Endometrial microvascular endothelial cells (primary cell): ENCODE measurements around the gene SAPCD2. TPM values are rescaled to one million over a fixed set of nuclear protein-coding genes. Genes with fewer than 3 reads are reported as not detected.

ENCODE experiments used
- in situ Hi-C: cut with HindIII; loops from 2 replicates; pipeline ENCODE4 v1.10.0; 2017; ENCODE audit warnings: low sequenced_read_pairs, low pct_unique_long_range_greater_than_20kb; ENCODE audit errors: inconsistent ontology term
- total RNA-seq: library from RNA; depleted of rRNA; stranded (reverse); fragments of >200 nt; gene quantifications from one replicate; pipeline ENCODE4 v1.2.3, GENCODE V29; 2015; ENCODE audit errors: inconsistent ontology term

SAPCD2 gene
- total RNA-seq, 1 donor from 2014 or later = 38.5 TPM

DNA sequence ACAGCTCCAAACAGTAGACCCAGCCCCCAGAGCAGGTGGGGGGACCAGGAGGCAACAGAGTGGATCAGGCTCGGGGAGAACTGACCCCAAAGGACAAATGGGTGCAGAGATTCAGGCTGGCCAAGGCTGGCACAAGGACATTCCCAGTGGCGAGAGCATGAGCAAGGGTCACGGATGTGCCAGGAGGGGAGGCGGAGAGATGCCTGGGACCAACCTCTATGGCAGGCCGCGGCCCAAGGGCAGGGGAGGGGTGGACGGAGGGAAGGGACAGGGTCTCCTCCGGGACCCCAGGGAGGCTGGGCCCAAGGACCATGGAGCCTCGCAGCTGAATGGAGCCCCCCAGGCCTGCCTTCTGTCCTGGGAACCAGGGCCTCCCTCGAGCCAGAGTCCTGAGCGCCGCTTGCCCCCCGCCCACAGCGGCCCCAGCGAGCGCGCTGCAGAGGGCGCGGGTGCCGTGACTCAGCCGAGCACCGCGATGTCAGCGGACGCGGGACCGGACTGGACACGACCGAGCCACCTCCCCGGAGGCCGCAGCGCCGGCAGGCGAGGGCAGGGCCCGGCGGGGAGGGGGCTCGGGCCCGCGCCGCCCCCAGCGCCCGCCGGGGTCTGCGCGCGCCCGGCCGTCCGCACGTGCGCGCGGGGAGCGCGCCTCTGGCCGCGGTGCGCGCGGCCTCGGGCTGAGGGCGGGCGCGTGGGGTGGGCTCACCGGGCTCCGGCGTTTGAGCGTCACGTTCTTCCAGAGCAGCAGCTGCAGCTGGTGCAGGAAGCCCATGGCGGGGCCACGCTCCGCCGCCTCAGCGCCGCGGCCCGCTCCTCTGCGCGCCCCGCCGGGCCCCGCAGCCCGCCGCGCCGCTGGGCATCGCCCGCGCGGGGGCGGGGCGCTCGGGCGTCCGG is 42.7 kb downstream of the SAPCD2 start, which contains the start of gene ABCA2:
ABCA2 (minus strand) TSS at position 869 of the 894 bp plus-strand sequence; CDS start at position 772, 97 bp downstream.
- in situ Hi-C loops = no loop called here

DNA sequence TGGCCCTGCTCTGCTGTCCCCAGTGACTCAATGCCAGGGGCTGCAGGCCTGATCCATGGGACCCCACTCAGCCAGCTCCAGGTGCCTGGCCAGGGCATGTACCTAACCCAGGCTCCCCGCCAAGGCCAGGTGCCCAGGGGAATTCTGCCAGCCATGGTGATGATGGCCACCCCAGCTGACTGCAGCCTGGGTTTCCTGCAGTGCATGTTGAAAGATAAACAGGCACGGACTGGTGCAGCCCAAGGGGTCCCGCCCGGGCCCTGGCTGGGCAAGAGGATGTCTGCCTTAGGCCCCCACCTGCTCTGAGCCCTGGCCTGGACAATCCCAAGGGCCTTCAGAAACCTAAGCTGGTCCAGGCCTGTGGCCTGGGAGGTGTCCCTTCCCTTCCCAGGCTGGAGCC is 43.5 kb downstream of the SAPCD2 start:
- in situ Hi-C loops = no loop called here

DNA sequence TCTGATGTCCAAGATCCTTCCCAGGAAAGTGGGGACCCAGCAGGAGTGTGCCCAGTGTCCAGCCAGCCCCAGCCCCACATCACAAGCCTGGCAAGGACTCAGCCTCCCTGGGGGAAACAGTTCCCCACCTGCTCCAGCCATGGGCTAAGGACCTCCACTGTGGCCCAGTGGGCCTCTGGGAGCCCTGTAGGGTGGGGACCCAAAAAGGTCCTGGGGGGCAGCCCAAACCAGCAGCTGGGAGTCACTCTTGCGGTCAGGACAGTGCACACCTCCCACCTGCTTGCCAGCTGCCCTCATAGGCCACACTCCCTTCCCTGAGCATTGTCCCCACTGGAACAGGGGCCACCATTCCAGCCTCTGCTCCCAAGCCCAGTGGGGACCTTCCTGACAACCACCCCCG is 44.0 kb downstream of the SAPCD2 start:
- in situ Hi-C loops = no loop called here

DNA sequence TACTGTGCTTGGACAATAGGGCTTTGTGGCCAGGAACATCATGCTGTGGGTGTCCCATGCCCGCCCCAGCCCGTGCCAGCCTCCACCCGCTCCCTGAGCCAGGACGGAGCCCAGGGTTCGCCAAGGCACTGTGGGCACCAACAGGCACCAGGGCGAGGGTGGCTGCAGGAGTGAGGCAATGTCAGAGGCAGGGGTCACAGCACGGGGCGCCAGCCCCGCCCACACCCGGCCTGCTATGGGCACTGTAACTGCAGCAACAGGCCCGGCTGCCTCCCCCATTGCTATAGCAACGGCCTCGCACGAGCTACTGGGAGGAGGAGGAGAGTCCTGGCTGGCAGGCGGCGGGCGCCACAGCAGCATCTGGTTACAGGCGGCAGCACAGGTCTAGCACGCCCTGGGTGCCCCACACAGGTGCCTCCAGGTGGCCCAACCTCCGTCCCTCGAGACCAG is 44.8 kb downstream of the SAPCD2 start:
- in situ Hi-C loops = no loop called here

DNA sequence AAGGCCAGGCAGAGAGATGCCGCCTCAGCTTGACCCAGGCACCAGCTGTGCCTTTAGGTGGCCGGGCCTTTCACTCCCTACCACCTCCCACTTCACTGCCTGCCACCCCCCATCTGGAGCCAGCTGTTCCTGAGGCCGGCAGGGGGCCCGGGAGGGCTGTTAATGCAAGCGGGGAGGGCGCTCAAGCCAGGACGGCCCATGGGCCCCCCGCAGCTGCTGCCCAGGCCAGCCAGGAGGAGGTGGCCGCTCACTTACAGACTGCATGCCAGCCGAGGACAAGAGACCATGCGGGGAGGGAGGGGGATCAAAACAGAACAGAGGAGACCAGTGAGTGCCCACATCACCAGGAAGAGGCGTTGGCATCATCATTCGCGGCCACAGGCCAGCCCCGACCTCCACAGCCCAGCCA is 46.8 kb downstream of the SAPCD2 start:
- in situ Hi-C loops = no loop called here

DNA sequence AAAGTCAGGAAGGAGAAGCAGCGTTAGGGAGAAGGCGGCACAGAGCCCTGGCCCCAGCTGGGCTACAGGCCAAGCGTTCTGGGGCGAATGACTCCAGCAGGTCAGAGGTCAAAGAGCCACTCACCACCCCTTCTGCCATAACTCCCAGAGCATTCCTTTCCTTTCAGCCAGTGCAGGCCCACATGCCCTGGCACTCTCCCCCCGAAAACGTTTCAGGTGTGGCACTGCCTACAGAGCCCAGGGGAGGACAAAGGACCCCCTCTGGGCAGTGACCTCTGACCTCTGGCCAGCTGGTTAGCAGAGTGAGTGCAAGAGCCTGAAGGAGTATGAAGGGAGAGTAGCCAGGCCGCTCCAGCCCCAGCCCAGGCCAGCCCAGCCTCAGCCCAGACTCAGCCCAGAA is 47.2 kb downstream of the SAPCD2 start:
- in situ Hi-C loops = no loop called here

DNA sequence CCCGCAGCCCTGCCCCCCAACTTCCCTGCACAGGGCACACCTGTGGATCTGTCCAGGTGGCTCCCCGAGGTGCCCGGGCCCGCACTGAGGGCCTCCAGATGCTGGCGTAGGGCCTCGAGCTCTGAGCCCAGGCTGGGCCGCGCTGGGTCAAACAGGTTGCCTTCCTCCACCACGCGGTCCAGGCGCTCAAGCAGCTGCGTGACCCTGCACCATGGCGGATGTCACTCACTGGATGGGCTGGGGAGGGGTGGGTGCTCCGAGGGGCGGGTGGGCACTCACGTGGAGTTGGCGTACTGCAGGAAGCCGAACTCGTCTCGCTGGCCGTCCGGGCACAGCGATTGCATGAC is 47.7 kb downstream of the SAPCD2 start:
- in situ Hi-C loops = no loop called here

DNA sequence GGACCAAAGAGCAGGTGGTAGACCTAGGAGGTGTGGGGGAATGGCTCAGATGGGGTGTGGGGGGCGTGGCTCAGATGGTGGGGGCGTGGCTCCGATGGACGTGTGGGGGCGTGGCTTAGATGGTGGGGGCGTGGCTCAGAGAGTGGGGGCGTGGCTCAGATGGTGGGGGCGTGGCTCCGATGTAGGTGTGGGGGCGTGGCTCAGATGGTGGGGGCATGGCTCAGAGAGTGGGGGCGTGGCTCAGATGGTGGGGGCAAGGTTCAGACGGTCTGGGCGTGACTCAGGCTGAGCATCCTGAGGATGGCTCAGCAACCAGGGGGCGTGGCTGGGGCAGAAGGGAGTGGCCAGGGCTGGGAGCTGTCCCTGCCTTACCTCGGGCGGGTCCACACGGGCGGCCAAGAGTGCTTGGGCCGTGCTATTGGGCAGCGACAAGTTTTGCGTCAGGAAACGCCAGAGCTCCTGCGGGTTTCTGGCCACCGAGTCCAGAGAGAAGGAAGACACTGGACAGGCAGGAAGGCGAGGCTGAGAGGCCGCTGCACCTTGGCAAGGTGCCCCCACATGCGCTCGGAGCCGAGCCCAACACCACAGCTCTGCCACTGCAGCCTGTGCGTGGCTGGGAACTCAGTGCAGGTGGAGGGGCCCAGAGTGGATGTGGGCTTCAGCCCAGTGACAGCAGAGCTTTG is 48.2 kb downstream of the SAPCD2 start:
- in situ Hi-C loops = no loop called here

DNA sequence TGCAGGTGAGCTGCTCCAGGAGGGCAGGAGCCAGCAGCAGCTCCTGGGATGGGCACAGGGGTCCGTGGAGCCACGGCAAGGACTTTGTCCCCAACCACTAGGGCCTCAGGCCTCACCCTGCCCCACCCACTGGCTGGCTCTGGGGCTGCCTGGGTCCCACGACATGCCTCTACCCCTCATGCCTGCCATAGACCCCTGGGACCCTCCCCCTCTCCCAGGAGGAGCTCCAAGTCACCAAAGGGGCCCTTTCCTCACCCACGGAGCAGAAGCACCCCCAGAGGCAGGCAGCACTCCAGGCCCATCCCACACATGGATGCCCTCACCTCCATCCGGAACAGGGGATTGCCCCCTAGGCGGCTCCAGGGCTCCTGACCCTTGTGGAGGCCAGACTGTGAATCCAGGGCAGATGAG is 48.8 kb downstream of the SAPCD2 start:
- in situ Hi-C loops = no loop called here

DNA sequence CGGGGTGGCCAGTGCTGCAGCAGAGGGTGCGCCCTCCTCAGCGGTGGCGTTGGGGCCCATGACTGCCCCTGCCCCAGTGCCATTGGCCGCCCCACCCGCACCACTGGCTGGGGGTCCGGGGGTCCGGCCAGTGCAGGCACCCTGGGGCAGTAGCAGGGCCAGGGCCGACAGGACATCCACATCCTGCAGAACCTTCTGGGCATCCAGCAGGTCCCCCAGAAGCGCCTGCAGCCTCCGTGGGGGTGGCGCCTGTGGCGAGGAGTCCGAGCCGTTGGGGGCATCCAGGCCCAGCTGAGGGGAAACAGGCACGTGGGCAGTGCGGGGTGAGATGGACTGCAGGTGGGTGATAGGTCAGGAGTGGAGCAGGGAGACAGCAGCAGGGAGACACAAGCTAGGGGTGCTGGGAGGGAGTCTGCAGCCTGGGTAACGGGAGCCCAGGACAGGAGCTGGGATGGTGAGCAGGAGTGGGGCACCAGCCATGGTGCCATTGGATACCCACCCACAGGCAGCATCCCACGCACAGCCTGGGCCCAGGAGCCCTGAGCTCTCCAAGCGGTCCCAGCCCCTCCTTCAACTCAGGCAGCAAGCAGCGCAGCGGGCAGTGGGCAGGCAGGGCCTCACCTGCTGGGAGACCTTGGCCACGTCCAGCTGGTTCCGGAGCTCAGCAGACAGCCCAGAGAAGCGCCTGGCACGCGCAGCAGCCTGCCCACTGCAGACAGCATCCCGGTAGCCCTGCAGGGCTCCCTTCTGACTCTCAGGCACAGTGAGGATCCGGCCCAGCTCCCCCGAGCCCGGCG is 49.4 kb downstream of the SAPCD2 start:
- in situ Hi-C loops = no loop called here

DNA sequence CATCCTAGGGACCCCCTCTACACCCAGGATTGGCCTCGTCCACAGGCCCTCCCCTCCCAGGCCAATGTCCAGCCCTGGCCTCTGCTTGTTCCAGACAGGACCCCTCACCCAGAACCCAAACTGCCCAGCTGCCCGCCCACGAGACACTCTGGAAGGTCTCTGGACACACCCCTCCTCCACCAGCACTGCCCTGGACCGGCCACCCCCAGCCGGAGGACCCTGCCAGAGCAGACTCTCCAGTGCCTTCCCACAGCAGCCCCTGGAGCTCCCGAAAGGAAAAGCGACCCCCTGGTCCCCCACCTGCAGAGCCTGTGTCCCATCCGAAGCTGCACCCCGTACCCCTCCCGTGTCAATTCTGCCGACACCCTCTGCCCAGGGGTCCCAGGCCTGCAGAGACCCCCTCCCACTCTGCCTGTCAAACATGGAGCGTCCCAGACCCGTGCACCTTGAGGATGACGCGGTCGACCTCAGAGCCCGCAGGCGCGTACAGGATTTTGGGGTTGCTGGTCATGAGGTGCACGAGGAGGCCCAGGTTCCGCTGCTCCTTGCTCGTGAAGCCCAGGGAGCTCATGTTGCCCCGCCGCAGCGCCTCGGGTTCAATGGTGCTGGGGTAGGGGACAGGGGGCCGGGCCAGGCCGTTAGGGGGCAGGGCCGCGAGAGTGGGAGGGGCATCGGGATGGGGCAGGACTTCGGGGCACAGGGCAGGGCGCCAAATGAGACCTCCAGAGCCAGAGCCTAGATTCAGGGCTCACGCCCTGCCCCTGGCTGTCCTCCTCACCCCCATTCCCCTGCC is 50.3 kb downstream of the SAPCD2 start:
- in situ Hi-C loops = no loop called here

DNA sequence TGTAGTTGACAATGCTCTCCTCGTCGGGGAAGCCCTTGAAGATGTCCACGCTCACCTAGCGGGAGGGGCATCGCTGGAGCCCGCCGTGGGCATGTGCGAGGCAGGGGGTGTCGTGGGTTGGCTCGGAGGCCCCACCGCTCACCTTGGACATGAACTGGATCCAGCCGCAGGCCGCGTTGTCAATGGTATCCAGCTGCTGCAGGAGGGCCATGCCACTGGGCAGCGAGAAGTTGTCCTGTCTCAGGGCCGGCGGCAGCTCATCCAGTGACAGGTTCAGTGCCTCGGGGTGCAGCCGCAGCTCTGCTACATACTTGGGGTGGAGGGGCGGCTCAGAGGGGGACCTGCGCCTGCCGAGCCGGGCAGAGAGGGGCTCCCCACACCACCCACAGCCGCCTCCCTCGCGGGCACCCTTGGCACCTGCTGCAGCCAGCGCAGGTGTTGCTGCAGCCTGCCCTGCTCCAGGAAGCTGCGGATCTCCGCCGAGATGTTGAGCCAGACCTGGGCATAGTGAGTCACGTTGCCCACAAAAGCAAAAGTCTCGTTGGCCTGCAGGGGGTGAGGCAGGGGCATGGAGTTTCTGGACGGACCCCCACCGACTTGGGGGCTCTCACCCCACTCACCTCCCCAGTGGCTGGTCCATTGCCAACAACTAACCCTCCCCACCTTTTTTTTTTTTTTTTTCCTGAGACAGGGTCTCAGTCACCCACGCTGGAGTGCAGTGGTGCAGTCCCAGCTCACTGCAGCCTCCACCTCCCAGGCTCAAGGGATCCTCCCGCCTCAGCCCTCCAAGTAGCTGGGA is 51.4 kb downstream of the SAPCD2 start:
- in situ Hi-C loops = no loop called here

DNA sequence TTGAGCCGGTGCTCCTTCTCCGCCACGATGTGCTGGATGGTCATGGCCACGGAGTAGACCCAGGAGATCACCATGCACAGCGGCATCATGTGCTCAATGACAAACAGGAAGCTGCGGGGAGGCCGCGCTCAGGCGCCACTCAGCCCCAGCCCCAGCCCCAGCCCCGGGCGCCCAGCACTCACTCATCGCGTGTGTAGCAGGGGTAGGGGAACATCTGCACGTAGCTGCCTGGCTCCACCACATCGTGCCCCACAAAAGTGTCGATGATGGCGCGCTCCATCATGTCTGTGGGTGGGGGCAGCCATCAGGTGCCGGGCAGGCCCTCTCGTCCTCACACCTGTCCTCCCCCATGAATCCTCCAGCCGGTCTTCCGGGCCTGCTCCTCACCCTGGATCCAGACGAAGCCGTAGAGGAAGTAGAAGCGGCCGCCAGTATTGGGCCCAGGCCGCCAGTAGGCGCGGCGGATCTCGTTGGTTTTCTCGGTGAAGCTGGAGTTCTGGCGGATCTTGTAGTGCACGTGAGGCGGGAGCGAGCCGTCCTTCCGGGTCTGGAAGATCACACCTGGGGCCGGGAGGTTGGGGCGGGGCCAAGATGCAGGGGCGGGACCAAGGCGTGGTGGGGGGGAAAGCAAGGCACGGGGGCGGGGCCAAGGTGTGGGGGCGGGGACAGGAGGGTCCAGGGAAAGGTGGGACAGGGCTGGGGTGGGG is 52.4 kb downstream of the SAPCD2 start:
- in situ Hi-C loops = no loop called here

DNA sequence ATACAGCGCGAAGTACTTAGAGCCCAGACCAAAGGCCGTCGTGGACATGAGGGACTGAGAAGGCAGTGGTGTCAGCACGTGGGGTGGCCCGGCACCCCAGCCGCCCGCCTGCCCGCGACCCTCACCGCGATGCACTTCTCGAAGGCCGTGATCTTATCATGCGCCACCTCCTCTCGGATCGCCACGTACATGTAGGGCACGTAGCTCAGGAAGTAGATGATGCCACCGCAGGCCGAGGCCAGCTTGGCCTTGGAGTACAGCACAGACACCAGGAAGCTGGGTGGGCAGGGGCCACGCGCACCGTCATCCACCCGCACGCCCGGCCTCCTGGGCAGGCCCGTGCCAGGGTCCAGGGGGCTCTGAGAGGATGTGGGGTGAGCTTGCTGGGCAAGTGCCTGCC is 53.3 kb downstream of the SAPCD2 start:
- in situ Hi-C loops = no loop called here

DNA sequence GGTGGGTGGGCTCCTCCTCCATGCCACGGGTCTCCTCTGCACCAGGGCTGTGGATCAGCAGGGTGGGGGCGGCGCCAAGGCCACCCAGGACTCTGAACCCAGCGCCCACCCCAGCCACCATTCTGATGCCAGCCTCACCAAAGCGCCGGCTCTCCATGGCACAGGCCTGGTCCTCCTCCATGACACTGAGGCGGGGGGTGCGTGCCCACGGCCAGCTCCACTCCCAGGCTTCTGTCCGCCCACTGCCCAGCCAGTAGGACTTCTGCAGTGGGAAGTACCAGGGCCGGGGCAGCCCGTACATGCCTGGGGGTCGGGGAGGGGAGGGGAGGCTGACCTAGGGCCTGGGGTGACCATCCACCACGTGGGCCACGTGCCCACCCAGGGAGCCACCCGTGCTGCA is 53.9 kb downstream of the SAPCD2 start:
- in situ Hi-C loops = no loop called here

DNA sequence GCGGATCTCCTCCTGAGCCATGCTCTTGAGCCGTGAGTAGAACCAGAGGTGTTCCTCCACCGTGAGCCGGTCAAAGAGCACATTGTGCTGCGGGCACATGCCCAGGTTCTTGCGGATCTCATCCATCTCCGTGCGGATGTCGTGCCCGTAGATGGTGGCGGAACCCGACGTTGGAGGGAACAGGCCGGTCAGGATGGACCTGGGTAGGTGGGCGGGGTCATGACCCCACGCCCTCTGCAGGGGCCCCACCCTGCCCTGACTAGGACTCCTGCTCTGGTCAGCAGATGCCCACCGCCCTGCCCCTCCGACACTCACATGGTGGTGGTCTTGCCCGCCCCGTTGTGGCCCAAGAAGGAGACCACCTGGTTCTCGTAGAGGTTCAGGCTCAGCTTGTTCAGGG is 54.4 kb downstream of the SAPCD2 start:
- in situ Hi-C loops = no loop called here

DNA sequence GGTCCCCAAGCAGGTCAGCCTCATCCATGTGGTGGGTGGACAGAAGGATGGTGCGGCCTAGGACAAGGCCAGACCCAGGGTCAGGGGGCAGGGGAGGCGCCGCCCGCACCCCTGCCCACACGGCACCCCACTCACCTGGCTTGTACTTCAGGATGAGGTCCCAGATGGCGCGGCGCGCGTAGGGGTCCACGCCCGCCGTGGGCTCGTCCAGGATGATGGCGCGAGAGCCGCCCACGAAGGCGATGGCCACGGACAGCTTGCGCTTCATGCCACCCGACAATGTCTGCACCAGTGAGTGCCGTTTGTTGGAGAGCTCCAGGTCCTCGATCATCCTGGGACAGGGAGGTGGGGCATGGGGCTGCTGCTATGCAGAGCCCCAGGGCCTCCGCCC is 54.8 kb downstream of the SAPCD2 start:
- in situ Hi-C loops = no loop called here
